ENCODE data around the gene FMO2. TPM values are rescaled to one million over a fixed set of nuclear protein-coding genes. Genes with fewer than 3 reads are reported as not detected.

Gene FMO2, protein sequence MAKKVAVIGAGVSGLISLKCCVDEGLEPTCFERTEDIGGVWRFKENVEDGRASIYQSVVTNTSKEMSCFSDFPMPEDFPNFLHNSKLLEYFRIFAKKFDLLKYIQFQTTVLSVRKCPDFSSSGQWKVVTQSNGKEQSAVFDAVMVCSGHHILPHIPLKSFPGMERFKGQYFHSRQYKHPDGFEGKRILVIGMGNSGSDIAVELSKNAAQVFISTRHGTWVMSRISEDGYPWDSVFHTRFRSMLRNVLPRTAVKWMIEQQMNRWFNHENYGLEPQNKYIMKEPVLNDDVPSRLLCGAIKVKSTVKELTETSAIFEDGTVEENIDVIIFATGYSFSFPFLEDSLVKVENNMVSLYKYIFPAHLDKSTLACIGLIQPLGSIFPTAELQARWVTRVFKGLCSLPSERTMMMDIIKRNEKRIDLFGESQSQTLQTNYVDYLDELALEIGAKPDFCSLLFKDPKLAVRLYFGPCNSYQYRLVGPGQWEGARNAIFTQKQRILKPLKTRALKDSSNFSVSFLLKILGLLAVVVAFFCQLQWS
- polyA plus RNA-seq = 0.05 TPM in 2 of 3 replicates, not detected in the other
- 1.9 TPM for polyA plus RNA-seq (2011; ENCODE audit: low read depth)
- polyA plus RNA-seq (2011; cell fraction: cytosol; rRNA removed) = not detected in 2 replicates
- not detected in 2 replicates for polyA plus RNA-seq (2011; cell fraction: nucleus; rRNA removed)
- 1.0 TPM in 1 of 2 replicates, not detected in the other for polyA plus RNA-seq (2012; ENCODE audit: low replicate concordance)
- polyA minus RNA-seq = not detected in 3 replicates
- not detected for polyA minus RNA-seq (2011; cell fraction: cytosol; rRNA and poly(A)+ RNA removed)
- not detected in 2 replicates for polyA minus RNA-seq (2011; cell fraction: nucleus; rRNA and poly(A)+ RNA removed)

DNA sequence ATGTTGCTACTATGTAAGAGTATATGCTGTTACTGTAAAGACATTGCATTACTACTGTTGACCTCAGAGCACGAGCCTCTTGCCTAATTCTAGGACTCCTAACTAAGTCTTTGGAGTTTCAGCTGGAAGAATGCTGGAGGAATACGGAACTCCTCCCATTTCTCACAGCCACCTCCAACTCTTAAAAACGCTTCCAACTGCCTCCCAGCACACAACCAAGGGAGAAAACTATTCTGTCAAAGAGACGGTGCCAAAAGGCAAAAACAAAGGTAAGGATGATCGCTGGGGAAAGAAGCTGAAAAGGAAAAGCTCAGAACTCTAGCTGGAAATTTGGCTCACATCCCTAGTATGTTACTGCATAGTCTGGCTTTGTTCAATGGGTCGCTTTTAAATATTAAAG, at the start of gene FMO2:
FMO2 (plus strand) TSS at position 210 of the 400 bp plus-strand sequence. CDS start 414 bp downstream, outside the sequence.
- H3K9me3 ChIP-seq (ENCODE audit: control insufficient read depth, low read depth, low read length) = no peaks in the 10 kb centered on the region
- no peaks in the 10 kb centered on the region for H4K20me1 ChIP-seq (ENCODE audit: control insufficient read depth, extremely low read depth, insufficient read depth, low read length)
- no peak within 1 kb of the TSS for H3K27ac ChIP-seq (ENCODE audit: control insufficient read depth, insufficient read depth, low read length)
- H3K4me3 ChIP-seq (ENCODE audit: control insufficient read depth in 2 of 3, extremely low read depth in 1 of 3, insufficient read depth in 2 of 3, low read depth in 1 of 3, low read length in 3 of 3) = no peak within 1 kb of the TSS
- H3K9ac ChIP-seq (ENCODE audit: control insufficient read depth, extremely low read depth, insufficient read depth, low read length) = no peak within 1 kb of the TSS
- H3K27me3 ChIP-seq (ENCODE audit: control insufficient read depth, extremely low read depth, insufficient read depth, low read length) = no peaks in the 10 kb centered on the region
- dilution Hi-C loops (cut with MboI; ENCODE audit: extremely low pct_ligation_motif_present, low sequenced_read_pairs) = no loop called here
- H3K36me3 ChIP-seq (ENCODE audit: control insufficient read depth in 2 of 2, extremely low read depth in 1 of 2, insufficient read depth in 2 of 2, low read length in 2 of 2) = no peaks in the 10 kb centered on the region
- no peaks in the 10 kb centered on the region for H3K4me1 ChIP-seq (ENCODE audit: control insufficient read depth, extremely low read depth, insufficient read depth, low read length)
- H2AFZ ChIP-seq (ENCODE audit: control insufficient read depth, low read length) = peak within 1 kb of the TSS; percentile 6
- no peaks in the 10 kb centered on the region for H3K9me1 ChIP-seq (ENCODE audit: control insufficient read depth, extremely low read depth, insufficient read depth, low read length)
- H3K79me2 ChIP-seq (ENCODE audit: control insufficient read depth, insufficient read depth, low read length) = no peaks in the 10 kb centered on the region
- FAIRE-seq (peak; percentile 59), DNase-seq (ENCODE audit: low read depth, low spot score) (no peak)
- no peak within 1 kb of the TSS for H3K4me2 ChIP-seq (ENCODE audit: control insufficient read depth, extremely low read depth, insufficient read depth, low read depth, low read length)
- TF ChIP-seq EZH2 (IDR thresholded peaks at IDR 0.05; ENCODE audit: low read length) = no peak
- TF ChIP-seq, protein P1, sequence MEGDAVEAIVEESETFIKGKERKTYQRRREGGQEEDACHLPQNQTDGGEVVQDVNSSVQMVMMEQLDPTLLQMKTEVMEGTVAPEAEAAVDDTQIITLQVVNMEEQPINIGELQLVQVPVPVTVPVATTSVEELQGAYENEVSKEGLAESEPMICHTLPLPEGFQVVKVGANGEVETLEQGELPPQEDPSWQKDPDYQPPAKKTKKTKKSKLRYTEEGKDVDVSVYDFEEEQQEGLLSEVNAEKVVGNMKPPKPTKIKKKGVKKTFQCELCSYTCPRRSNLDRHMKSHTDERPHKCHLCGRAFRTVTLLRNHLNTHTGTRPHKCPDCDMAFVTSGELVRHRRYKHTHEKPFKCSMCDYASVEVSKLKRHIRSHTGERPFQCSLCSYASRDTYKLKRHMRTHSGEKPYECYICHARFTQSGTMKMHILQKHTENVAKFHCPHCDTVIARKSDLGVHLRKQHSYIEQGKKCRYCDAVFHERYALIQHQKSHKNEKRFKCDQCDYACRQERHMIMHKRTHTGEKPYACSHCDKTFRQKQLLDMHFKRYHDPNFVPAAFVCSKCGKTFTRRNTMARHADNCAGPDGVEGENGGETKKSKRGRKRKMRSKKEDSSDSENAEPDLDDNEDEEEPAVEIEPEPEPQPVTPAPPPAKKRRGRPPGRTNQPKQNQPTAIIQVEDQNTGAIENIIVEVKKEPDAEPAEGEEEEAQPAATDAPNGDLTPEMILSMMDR (optimal IDR thresholded peaks at IDR 0.05 in 1 of 3, IDR thresholded peaks at IDR 0.05 in 1 of 3, conservative IDR thresholded peaks at IDR 0.05 in 1 of 3; ENCODE audit: extremely low read depth in 1 of 3, insufficient read depth in 2 of 3, low read length in 3 of 3) = no peak

GRCh38 chr1:171137580-171137979, 47.5 kb upstream of the FMO2 start:
- DNase-seq (ENCODE audit: low read depth, low spot score) = no peak
- Histone ChIP-seq H3K4me3 (ENCODE audit: control insufficient read depth in 2 of 3, extremely low read depth in 1 of 3, insufficient read depth in 2 of 3, low read depth in 1 of 3, low read length in 3 of 3) (no peak overlapping the region), H3K9me1 (ENCODE audit: control insufficient read depth, extremely low read depth, insufficient read depth, low read length) (no peaks in the 10 kb centered on the region), H2AFZ (ENCODE audit: control insufficient read depth, low read length) (no peak overlapping the region), H3K27me3 (ENCODE audit: control insufficient read depth, extremely low read depth, insufficient read depth, low read length) (no peaks in the 10 kb centered on the region), H3K36me3 (ENCODE audit: control insufficient read depth in 2 of 2, extremely low read depth in 1 of 2, insufficient read depth in 2 of 2, low read length in 2 of 2) (no peaks in the 10 kb centered on the region), H3K4me2 (ENCODE audit: control insufficient read depth, extremely low read depth, insufficient read depth, low read depth, low read length) (no peak overlapping the region), H3K79me2 (ENCODE audit: control insufficient read depth, insufficient read depth, low read length) (no peaks in the 10 kb centered on the region), H3K4me1 (ENCODE audit: control insufficient read depth, extremely low read depth, insufficient read depth, low read length) (no peaks in the 10 kb centered on the region), H3K9ac (ENCODE audit: control insufficient read depth, extremely low read depth, insufficient read depth, low read length) (no peak overlapping the region), H3K27ac (ENCODE audit: control insufficient read depth, insufficient read depth, low read length) (no peak overlapping the region), H3K9me3 (ENCODE audit: control insufficient read depth, low read depth, low read length) (no peaks in the 10 kb centered on the region), H4K20me1 (ENCODE audit: control insufficient read depth, extremely low read depth, insufficient read depth, low read length) (no peaks in the 10 kb centered on the region)
- no peak for TF ChIP-seq EZH2 (IDR thresholded peaks at IDR 0.05; ENCODE audit: low read length)
- TF ChIP-seq, protein P1 (optimal IDR thresholded peaks at IDR 0.05 in 1 of 3, IDR thresholded peaks at IDR 0.05 in 1 of 3, conservative IDR thresholded peaks at IDR 0.05 in 1 of 3; ENCODE audit: extremely low read depth in 1 of 3, insufficient read depth in 2 of 3, low read length in 3 of 3) = no peak
- FAIRE-seq = no peak
- dilution Hi-C loops (cut with MboI; ENCODE audit: extremely low pct_ligation_motif_present, low sequenced_read_pairs) = no loop called here
